ENCODE data around the gene AMDHD1. TPM values are rescaled to one million over a fixed set of nuclear protein-coding genes. Genes with fewer than 3 reads are reported as not detected.
A peak's percentile ranks its signal among the peaks of the same experiment; 100 is the strongest.

AMDHD1 gene
- total RNA-seq, 2 experiments from 2014 or later = 0.89 to 1.4 TPM

DNA sequence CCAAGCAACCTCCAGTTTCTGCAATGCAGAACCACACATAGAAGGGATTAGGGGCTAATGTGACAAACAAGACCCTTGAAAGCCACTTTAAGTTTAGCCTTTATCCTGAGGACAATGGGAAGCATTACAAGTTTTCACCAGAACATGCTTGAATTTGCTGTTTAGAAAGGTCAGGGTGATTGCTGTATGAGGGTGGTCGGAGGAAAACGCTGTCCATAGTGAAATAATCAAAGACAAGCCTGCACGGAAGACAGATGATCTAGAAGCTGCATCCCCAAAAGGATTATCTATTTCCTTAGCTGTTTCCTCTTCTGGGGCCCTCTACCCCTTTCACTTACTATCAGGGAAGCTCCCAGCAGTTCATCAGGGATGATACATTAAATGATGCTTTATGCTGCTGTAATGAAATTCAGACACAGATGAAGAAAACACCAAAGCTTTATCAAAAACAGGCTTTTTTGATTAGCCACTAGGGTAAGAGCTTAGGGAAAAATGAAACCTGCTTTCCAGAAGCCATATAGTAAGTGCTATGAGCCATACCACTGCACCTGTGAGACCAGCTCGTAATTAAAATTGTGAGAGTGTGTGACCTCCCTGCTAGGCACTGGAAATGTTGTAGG is 46.5 kb downstream of the AMDHD1 start:
- ChIA-PET POLR2A (no interaction called here), CTCF (interaction anchor here (1.1 to 1.9 kb wide), 3 partner anchors 9 to 46 kb away, joined by 3 to 14 read pairs (median 4); no protein-coding TSS in a partner anchor)
- Mint-ChIP-seq H3K27ac (no peak overlapping the region), H3K4me1 (no peaks in the 10 kb centered on the region), H3K36me3 (ENCODE audit: low read depth) (no peaks in the 10 kb centered on the region), H3K27me3 (no peaks in the 10 kb centered on the region), H3K4me3 (no peak overlapping the region), H3K9me3 (no peaks in the 10 kb centered on the region)
- DNase-seq = no peak

DNA sequence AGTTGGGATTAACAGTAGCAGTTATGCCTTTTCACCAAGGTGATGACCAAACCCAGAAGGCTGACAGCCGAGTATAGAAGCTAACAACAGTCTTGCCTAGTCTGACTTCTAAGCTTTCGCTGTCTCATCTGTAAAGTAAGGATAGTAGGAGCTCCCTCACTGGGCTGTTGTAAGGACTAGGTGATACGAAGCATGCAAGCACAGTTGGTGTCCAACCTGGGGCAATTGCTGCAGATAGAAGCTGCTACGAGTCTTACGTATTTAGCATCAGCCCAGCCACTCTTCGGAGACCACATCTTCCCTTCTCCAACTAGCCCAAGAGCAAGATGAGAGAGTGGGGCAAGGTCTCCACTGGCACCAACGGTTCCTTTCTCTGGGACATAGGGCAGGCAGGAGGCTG is 47.0 kb downstream of the AMDHD1 start:
- Mint-ChIP-seq H3K4me3 (no peak overlapping the region), H3K4me1 (no peaks in the 10 kb centered on the region), H3K27me3 (no peaks in the 10 kb centered on the region), H3K27ac (no peak overlapping the region), H3K9me3 (no peaks in the 10 kb centered on the region), H3K36me3 (ENCODE audit: low read depth) (no peaks in the 10 kb centered on the region)
- DNase-seq = no peak
- ChIA-PET CTCF (interaction anchor here (1.3 to 1.9 kb wide), 2 partner anchors 8 to 46 kb away, joined by 3 to 14 read pairs; no protein-coding TSS in a partner anchor), POLR2A (no interaction called here)

DNA sequence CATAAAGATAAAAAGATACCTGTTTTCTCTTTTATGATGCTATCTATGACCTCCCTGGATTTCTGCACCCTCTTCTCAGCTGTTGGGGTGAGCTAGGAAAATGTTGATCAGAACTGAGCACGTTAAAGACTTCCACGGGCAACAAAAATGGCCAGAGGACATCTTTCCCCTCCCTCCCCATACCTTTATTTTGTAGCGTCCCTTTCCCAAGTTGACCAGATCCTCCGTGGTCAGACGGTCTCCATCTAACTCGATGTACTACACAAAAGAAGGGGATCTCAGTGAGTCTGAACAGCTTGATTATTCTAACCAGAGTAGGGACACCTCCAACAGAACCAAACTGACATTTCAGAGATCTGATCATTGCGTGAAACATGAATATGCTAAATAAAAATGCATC is 50.8 kb downstream of the AMDHD1 start:
- POLR2A ChIA-PET = no interaction called here

DNA sequence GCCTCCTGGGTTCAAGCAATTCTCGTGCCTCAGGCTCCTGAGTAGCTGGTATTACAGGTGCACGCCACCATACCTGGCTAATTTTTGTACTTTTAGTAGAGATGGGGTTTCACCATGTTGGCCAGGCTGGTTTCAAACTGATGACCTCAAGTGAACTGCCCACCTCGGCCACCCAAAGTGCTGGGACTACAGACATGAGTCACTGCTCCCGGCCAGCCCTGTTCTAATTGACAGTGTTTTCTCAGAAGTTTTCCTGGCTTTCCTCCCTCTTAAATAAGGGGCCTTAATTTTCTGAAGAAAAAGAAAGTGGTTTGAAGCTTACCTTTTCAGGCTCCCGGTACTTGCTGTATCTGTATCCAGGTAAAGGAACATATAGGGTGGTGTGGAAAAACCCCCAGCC is 51.3 kb downstream of the AMDHD1 start:
- Mint-ChIP-seq H3K36me3 (ENCODE audit: low read depth) (no peaks in the 10 kb centered on the region), H3K4me3 (no peak overlapping the region), H3K9me3 (no peaks in the 10 kb centered on the region), H3K27me3 (no peaks in the 10 kb centered on the region), H3K4me1 (peaks cover 11% of the 10 kb centered on the region), H3K27ac (no peak overlapping the region)
- ChIA-PET CTCF (interaction anchor here (1.2 kb wide), 1 partner anchor 38 kb away, joined by 3 read pairs; no protein-coding TSS in a partner anchor), POLR2A (no interaction called here)
- no peak for DNase-seq

More for the DNA sequence above, 50.8 kb downstream of the AMDHD1 start:
- H3K27ac Mint-ChIP-seq = no peak overlapping the region
- no peaks in the 10 kb centered on the region for H3K36me3 Mint-ChIP-seq (ENCODE audit: low read depth)
- CTCF ChIA-PET = interaction anchor here (1.2 kb wide), 1 partner anchor 39 kb away, joined by 3 read pairs; no protein-coding TSS in a partner anchor
- H3K27me3 Mint-ChIP-seq = no peaks in the 10 kb centered on the region
- H3K4me1 Mint-ChIP-seq = peaks cover 10% of the 10 kb centered on the region
- no peak overlapping the region for H3K4me3 Mint-ChIP-seq
- no peak for DNase-seq
- H3K9me3 Mint-ChIP-seq = no peaks in the 10 kb centered on the region

DNA sequence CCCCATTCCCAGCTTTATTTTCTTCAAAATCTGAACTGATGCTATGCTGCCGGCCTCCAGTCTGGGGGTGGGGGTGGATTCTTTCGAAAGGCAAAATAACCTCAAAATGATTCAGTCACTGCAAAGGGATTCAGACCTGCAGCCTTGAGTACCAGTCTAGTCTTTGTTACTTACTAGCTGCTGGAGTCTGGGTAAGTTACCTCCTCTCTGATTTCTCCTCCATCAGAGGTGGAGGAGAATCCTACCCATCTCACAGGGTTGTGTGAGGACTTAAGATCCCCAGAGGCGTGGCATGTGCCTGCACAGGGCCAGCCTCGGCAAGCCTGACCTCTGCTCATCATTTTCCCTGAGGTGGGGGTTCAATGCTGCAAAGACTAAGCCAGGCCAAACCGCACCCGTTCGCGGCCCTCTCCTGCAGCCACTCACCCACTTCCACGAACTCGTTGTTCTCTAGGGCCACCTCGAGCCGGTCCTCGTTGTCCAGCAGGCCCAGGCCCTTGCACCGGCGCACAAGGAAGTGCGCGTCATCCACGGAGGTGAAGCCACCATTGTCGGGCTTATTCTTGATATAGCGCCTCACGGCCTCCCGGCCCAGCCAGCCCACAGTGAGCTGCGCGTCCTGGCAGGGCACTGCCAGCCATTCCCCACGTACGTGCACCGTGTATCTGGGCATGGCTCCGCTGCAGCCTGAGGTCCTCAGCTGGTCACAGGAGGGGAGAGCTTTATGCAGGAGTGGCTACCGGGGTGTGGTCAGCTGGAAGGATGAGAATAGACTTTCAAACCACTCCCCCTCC is 52.3 kb downstream of the AMDHD1 start:
- H3K4me3 Mint-ChIP-seq = no peak overlapping the region
- CTCF ChIA-PET = interaction anchor here (1.2 kb wide), 1 partner anchor 37 kb away, joined by 3 read pairs; no protein-coding TSS in a partner anchor
- DNase-seq = no peak
- POLR2A ChIA-PET = no interaction called here
- no peaks in the 10 kb centered on the region for H3K9me3 Mint-ChIP-seq
- H3K4me1 Mint-ChIP-seq = peaks cover 11% of the 10 kb centered on the region
- H3K27me3 Mint-ChIP-seq = no peaks in the 10 kb centered on the region
- no peaks in the 10 kb centered on the region for H3K36me3 Mint-ChIP-seq (ENCODE audit: low read depth)
- H3K27ac Mint-ChIP-seq = no peak overlapping the region

DNA sequence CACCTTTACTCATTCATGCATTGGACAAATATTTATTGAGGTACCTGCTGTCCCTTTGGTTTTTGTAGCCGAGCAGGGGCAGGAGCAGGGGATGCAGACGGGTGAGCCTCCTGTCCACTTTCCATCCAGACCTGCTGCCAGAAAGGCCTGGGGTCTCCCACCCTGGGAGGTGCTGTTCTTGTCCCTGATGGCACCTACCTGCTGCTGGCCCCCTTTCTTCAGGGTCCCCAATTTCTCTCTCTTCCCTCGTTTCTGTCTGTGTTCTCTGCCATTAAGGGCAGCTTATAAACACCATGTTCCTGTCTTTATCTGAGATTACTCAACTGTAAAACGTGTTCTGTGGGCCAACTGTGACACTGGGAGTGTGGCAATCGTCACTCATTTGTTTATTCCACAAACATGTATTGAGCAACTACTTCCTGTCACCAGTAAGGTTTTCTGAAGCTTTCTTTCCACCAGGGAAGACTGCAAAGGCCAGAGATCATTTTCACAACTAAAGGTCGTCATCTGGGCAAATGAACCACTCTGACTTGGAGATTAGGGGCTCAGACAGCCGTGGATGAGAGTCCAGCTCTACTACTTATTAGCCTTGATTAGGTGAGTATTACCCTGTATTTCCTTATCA is 53.0 kb downstream of the AMDHD1 start, which contains the start of gene HAL:
Gene HAL (minus strand): TSS at position 311 of the 625 bp plus-strand sequence. CDS start 434 bp downstream, outside the sequence.
- Mint-ChIP-seq H3K27ac (no peak within 1 kb of the TSS), H3K36me3 (ENCODE audit: low read depth) (no peaks in the 10 kb centered on the region), H3K27me3 (no peaks in the 10 kb centered on the region), H3K4me1 (peaks cover 11% of the 10 kb centered on the region), H3K4me3 (no peak within 1 kb of the TSS), H3K9me3 (no peaks in the 10 kb centered on the region)
- CTCF ChIA-PET = no interaction called here
- DNase-seq = no peak
- POLR2A ChIA-PET = no interaction called here

DNA sequence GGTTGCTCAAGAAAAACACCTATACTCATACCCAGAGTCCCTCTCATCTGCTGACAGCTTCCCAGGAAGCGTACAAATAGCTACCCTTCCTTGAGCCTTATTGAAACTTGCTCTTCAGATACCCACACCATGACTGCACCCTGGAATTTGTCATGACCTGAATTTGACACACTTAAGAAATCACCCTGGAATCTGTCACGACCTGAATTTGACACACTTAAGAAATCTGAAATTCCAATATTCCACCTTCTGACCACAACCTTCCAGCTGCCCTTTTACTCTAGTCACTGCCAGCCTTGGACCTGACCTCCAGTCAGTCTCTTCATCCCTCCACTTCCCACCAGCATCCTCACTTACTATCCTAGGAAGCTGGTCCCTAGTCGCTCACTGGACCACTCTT is 54.1 kb downstream of the AMDHD1 start:
- no peak for DNase-seq
- H3K4me3 Mint-ChIP-seq = no peak overlapping the region
- no peaks in the 10 kb centered on the region for H3K9me3 Mint-ChIP-seq
- peaks cover 11% of the 10 kb centered on the region for H3K4me1 Mint-ChIP-seq
- H3K27ac Mint-ChIP-seq = no peak overlapping the region
- no peaks in the 10 kb centered on the region for H3K36me3 Mint-ChIP-seq (ENCODE audit: low read depth)
- H3K27me3 Mint-ChIP-seq = no peaks in the 10 kb centered on the region
- POLR2A ChIA-PET = no interaction called here
- CTCF ChIA-PET = interaction anchor here (2.0 kb wide), 1 partner anchor 55 kb away, joined by 12 read pairs; the partner anchor contains the start of genes AMDHD1 and CCDC38

DNA sequence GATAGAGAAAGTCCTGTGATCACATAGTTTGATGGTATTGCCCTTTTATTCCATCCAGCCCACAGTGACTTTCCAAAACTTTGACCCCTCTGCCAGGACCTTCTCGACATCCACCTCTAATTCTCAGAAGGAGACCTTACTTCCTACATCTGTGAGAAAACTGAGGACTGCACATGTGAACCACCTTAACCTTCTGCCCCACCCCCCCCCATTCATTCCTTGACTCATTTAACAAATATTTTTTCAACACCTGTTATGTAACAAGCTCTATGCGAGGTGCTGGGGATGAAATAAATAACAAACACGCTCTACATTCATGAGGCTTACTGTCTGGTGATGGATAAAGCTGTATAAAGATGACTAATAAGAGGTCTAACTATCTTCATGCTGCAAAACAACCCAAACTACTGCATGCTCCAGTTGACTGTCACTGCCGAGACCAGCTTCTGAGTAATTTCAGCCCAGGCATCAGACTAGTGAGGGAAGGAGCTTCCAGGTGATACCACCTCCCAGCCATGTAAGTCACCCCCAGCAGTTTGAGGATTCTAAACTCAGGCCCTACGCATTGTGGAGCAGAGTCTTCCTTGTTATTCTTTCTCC is 54.9 kb downstream of the AMDHD1 start:
- H3K4me1 Mint-ChIP-seq = peaks cover 11% of the 10 kb centered on the region
- no peaks in the 10 kb centered on the region for H3K27me3 Mint-ChIP-seq
- no peaks in the 10 kb centered on the region for H3K9me3 Mint-ChIP-seq
- no peak for DNase-seq
- no peak overlapping the region for H3K27ac Mint-ChIP-seq
- H3K36me3 Mint-ChIP-seq (ENCODE audit: low read depth) = peaks cover 3% of the 10 kb centered on the region
- no peak overlapping the region for H3K4me3 Mint-ChIP-seq
- ChIA-PET POLR2A (no interaction called here), CTCF (interaction anchor here (0.6 to 2.2 kb wide), 20 partner anchors 8 to 519 kb away, joined by 3 to 15 read pairs (median 4); partner anchors contain the start of genes AMDHD1 and CCDC38)

DNA sequence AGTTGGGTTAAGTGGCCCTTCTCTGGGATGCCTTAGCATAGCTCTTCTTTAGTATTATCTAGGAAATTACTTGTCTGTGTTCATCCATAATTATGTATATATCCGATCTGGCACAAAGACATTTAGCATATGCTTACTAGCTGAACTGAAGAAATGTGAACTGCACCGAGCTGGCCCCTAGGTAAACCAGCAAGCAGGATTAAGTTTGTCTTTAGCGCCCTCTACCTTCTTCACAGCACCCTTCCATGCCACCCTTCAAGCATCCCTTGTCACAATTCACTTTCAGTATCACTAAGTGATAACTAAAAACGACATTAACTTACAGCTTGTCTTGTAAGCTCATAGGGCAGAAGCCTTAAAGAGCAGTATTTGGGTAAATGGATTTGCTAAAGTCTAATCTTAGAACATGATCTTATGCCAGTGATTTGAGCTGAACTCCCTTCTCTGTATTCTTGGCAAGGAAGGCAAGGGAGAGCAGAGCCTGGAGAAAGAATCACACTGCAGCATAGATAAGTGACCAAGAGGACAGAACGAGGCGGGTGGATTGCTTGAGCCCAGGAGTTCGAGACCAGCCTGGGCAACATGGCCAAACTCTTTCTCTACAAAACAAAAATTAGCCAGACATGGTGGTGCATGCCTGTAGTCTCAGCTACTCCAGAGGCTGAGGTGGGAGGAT is 55.6 kb downstream of the AMDHD1 start:
- DNase-seq = peak; percentile 71
- CTCF ChIA-PET = interaction anchor here (0.6 to 2.2 kb wide), 25 partner anchors 9 to 518 kb away, joined by 3 to 15 read pairs (median 4); partner anchors contain the start of genes AMDHD1 and CCDC38
- Mint-ChIP-seq H3K4me1 (peaks cover 11% of the 10 kb centered on the region), H3K9me3 (no peaks in the 10 kb centered on the region), H3K36me3 (ENCODE audit: low read depth) (peaks cover 3% of the 10 kb centered on the region), H3K27ac (no peak overlapping the region), H3K4me3 (no peak overlapping the region), H3K27me3 (no peaks in the 10 kb centered on the region)
- POLR2A ChIA-PET = no interaction called here

DNA sequence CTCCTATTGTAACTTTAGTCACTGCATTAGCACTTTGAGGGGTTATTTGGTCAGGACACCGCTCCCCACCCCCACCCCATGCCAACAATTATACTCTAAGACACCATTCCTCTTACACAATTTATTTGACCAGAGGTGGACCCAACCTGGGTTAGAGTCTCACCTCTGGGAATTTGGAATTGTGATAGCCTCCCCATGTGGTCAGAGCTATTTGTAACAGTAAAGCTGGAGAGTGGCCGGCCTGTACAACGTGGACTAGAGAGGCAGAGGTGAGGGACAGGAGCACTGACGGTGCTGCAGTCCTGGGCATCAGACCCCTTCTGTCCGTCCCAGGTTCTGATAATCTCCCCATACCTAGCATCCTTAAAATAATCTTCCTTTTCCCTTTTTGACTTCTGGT is 56.4 kb downstream of the AMDHD1 start:
- peaks cover 3% of the 10 kb centered on the region for H3K36me3 Mint-ChIP-seq (ENCODE audit: low read depth)
- POLR2A ChIA-PET = no interaction called here
- H3K27ac Mint-ChIP-seq = no peak overlapping the region

DNA sequence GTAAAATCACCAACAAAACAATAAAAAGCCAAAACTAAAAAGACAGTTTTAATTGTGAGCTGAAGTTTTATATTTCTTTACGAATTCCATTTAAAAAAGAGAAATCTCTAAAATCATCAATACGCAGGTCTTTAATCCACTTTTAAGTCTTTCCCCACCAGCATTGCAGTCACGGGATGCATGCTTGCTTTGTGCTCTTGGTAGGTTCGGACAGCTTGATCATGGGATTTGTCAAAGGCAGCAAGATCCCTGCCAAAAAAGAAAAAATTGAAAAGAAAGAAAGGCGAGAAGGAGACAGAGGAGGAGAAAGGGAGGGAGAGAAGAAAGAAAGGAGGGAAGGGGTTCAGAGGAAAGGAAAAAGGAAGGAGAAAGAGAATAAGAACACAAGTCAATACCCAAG is 57.7 kb downstream of the AMDHD1 start:
- H3K4me3 Mint-ChIP-seq = no peak overlapping the region
- H3K27me3 Mint-ChIP-seq = no peaks in the 10 kb centered on the region
- peaks cover 13% of the 10 kb centered on the region for H3K36me3 Mint-ChIP-seq (ENCODE audit: low read depth)

More for the DNA sequence above, 56.4 kb downstream of the AMDHD1 start:
- H3K9me3 Mint-ChIP-seq = no peaks in the 10 kb centered on the region
- H3K4me3 Mint-ChIP-seq = no peak overlapping the region
- CTCF ChIA-PET = interaction anchor here (0.7 to 2.2 kb wide), 11 partner anchors 9 to 209 kb away, joined by 3 to 15 read pairs (median 4); partner anchors contain the start of gene AMDHD1
- no peaks in the 10 kb centered on the region for H3K27me3 Mint-ChIP-seq
- no peak for DNase-seq
- H3K4me1 Mint-ChIP-seq = peaks cover 11% of the 10 kb centered on the region

DNA sequence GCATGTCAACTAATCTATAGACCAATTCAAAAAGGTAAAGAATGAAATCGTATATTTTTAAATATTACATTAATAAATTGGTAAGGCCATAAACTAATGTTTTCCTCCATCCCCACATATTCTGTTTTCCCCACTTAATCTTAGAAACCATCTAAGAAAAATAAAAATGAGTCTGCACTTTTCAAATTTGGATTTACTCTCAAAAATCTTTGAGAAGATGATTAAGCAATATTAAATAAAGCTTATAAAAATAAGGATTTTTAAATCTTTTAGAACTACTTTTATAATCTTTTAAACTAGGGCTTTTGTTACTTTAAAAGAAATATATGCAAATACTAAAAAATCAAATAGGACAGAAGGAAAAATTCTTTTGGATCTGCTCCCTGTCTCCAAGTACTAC is 63.6 kb downstream of the AMDHD1 start:
- POLR2A ChIA-PET = no interaction called here
- no peaks in the 10 kb centered on the region for H3K9me3 Mint-ChIP-seq
- H3K4me1 Mint-ChIP-seq = no peaks in the 10 kb centered on the region
- H3K27me3 Mint-ChIP-seq = no peaks in the 10 kb centered on the region
- peaks cover 28% of the 10 kb centered on the region for H3K36me3 Mint-ChIP-seq (ENCODE audit: low read depth)
- DNase-seq = no peak
- H3K27ac Mint-ChIP-seq = no peak overlapping the region
- H3K4me3 Mint-ChIP-seq = no peak overlapping the region
- CTCF ChIA-PET = interaction anchor here (1.2 kb wide), 1 partner anchor 47 kb away, joined by 3 read pairs; no protein-coding TSS in a partner anchor

More for the DNA sequence above, 57.7 kb downstream of the AMDHD1 start:
- H3K4me1 Mint-ChIP-seq = peaks cover 11% of the 10 kb centered on the region
- H3K27ac Mint-ChIP-seq = no peak overlapping the region
- ChIA-PET CTCF (interaction anchor here (0.9 to 1.5 kb wide), 2 partner anchors 38 to 57 kb away, joined by 3 to 4 read pairs; partner anchors contain the start of gene AMDHD1), POLR2A (no interaction called here)
- no peak for DNase-seq
- no peaks in the 10 kb centered on the region for H3K9me3 Mint-ChIP-seq

Measured in activated CD4-positive, alpha-beta T cell treated with anti-CD3 and anti-CD28 coated beads, Interleukin-2, amount 10 ng/mL, durations not matched to agents 7 days and 5 days (primary cell).